Stomach (tissue), 4 donors: ENCODE measurements around the gene PSMB5.

Source experiments
- CTCF ChIP-seq, 7 experiments: fragments of 450-650 bp in 4 of 7; fragments of 200-600 bp in 3 of 7; sonication (generic) in 3 of 7; IDR thresholded peaks; one replicate each; pipeline ENCODE4 v1.5.1; 2016 to 2019; ENCODE audit warnings: antibody characterized with exemption in 7 of 7, control low read depth in 2 of 7, mild to moderate bottlenecking in 1 of 7
- EP300 ChIP-seq: sonication (generic); formaldehyde crosslinking; IDR thresholded peaks from one replicate; pipeline ENCODE4 v1.6.1; 2017; ENCODE audit warnings: antibody characterized with exemption
- POLR2A ChIP-seq, 4 donors: fragments of 450-650 bp; IDR thresholded peaks; one replicate each; pipeline ENCODE4 v1.6.1; 2016; ENCODE audit warnings: antibody characterized with exemption in 4 of 4, control low read depth in 2 of 4, mild to moderate bottlenecking in 1 of 4, moderate library complexity in 1 of 4
- POLR2AphosphoS5 ChIP-seq, 3 donors: sonication (generic); formaldehyde crosslinking; IDR thresholded peaks; one replicate each; pipeline ENCODE4 v1.6.1; 2016; ENCODE audit warnings: antibody characterized with exemption in 3 of 3

- no peak for TF ChIP-seq POLR2A (IDR thresholded peaks at IDR 0.05)
- TF ChIP-seq CTCF (IDR thresholded peaks at IDR 0.05): no peak
- no peak for TF ChIP-seq POLR2AphosphoS5 (IDR thresholded peaks at IDR 0.05)
- TF ChIP-seq EP300: no peak
These were observed 25.2 kb downstream of the PSMB5 start for GRCh38 chr14:23009483-23009938.
